Activated CD4-positive, CD25-positive, alpha-beta regulatory T cell treated with anti-CD3 and anti-CD28 coated beads, Interleukin-2, amount 50 U/mL, for 16 hours (primary cell): ENCODE measurements around the gene CADM1.
"Not testable (repeated sequence)": the region's sequence is repeated elsewhere in the genome, so short reads cannot be mapped to it uniquely, and the experiment has no call there.

Source experiments
- DNase-seq: peaks from one replicate; pipeline ENCODE4 v3.0.0-alpha.2; 2020; ENCODE audit warnings: low read depth, low spot score

CADM1 gene

DNA sequence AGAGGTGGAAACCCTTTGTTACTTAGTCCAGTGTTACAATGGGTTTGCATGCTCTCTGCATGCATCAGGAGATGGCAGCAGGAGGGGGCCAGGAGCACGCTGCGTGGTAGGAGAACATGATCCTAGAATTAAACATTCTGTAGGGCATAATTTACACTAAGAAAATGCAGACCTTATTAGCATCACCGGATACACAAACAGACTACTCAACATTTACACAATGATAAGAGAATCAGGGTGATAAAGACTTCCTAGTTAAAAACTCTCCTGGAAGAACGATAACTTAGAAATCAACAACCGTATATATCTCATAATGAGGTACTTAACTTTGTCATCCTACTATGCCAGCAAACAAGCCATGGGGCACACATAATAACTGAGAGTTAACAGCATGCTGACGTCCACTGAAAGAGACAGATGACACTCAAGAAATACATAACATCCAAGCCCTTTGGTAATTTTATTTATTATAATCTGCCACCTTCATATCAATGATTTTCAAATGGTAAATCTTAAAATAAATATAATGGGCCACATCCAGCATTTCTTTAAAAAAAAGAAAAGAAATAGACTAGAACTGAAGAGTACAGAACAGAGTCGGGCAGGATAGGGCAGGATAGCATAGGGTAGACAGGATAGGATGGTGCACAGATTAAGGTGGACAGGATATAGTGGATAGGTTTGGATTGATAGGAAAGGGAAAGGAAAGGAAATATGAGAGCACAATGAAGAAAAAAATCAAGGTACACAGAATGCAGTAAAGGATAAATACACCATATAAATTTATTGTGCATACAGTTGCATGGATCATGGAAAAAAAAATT, 27.5 kb downstream of the CADM1 start:
- no peak for DNase-seq

DNA sequence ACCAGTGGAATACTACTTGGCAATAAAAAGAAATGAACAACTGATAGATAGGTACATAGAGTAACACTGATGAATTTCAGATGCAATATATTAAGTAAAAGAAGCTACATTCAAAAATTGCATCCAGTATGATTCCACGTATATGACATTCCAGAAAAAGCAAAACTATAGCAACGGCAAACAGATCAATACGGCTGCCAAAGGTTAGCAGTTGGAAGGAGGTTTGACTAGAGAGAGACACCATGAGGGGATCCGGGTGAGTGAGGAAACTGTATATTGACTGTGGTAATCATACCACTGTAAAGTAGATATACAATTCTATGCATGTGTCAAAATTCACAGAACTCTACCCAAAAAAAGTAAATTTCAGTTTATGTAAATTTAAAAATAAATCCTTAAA, 28.7 kb downstream of the CADM1 start:
- no peak for DNase-seq

DNA sequence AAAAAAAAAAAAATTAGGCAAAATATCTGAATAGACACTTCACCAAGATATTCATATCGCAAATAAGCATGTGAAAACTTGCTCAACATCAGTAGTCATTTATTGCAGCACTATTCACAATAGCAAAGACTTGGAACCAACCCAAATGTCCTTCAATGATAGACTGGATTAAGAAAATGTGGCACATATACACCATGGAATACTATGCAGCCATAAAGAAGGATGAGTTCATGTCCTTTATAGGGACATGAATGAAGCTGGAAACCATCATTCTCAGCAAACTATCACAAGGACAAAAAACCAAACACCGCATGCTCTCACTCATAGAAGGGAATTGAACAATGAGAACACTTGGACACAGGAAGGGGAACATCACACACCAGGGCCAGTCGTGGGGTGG, 29.9 kb downstream of the CADM1 start:
- not testable (repeated sequence) for DNase-seq

DNA sequence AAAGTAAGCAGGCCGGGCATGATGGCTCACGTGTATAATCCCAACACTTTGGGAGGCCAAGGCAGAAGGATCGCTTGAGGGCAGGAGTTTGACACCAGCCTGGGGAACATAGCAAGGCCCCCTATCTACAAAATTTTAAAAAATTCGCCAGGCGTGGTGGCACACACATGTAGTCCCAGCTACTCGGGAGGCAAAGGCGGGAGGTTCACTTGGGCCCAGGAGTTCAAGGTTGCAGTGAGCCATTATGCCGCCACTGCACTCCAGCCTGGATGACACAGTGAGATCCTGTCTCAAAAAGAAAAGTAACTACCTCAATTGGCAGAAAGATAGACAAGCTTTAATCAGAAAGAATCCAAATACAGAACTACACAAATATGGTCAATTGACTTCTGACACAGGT, 31.0 kb downstream of the CADM1 start:
- no peak for DNase-seq

DNA sequence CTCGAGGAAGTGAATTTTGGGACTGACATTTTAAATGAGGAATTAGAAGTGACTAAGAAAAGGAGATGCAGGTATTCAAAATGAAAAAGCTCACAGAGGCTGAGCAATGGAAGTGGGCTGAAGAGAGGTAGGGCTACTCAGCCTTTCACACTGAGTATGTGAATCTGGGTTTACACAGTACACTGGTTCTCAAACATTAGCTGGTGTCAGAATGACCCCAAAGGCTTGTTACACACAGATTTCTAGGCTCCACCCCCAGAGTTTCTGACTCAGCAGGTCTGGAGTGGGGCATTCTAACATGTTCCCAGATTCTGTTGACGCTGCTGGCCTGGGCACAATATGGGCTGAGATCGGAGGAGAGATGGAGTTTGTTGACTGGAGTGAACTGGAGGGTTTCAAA, 32.8 kb downstream of the CADM1 start:
- no peak for DNase-seq

DNA sequence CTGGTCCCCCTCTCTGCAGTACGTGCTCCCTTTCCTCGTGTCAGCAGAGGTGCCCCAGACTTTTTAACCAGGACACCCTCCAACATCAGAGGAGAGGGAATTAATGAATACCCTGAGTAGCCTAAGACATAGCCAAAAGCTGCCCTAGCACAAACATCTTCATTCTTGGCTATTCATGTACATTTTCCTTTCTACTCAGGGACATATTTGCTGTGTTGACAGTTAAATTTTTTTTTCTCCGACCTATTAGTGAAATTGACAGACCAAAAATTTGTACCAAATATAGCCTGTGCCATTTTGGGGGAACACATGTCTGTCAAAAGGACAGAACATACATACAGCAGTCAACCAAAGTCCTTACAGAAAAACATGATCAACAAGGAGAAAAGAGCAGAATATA, 33.3 kb downstream of the CADM1 start:
- DNase-seq = no peak

DNA sequence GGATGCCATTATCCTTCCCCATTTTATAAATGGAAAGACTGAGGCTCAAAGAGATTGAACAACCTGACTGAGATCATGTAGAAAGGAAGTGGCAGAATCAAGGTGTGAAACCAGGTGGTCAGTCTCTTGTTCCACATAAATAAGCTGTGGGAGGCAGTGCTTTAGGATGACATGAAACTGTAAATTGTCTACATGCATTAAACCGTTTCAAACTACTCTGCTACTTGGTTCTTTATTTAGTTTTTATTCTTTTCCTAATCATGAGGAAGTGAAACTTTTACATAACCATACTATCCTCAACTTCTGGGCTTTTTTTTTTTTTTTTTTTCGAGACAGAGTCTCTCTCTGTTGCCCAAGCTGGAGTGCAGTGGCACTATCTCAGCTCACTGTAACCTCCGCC, 34.9 kb downstream of the CADM1 start:
- no peak for DNase-seq

DNA sequence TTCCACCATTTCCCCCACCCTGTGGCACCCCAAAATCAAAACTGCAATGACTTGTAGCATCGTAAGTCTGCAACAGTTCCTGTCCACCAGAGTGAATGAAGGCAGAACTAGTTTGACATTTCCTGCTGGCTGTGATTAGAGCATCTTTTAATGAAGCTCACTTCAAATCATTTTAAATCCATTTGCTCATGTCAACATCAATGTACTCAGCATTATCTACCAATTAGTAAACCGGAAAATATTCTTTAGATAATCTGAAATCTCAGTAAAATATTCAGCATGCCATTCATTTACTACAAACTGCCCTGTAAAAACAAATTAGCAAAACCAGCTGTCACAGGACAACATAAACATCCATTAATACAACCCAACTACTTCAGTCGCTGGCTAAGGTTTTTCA, 38.1 kb downstream of the CADM1 start:
- DNase-seq = no peak

DNA sequence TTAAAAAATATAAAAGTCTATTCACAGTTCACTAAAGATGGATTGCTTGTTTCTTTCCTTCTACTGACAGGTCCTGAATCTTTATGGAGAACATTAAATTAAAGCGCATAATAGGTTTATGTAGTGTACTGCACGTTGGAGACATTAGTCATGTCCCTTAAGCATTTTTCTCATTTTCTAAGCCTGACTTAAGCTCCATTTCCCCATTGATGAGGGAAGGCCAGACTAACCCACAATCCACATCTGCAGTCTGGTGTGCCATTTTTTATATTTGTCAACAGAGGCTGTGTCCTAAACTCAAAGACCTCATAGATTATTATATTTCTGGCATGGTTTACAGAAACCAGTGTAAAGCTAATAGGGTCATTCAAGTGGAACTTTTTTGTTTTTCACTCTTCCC, 39.9 kb downstream of the CADM1 start:
- DNase-seq = no peak

DNA sequence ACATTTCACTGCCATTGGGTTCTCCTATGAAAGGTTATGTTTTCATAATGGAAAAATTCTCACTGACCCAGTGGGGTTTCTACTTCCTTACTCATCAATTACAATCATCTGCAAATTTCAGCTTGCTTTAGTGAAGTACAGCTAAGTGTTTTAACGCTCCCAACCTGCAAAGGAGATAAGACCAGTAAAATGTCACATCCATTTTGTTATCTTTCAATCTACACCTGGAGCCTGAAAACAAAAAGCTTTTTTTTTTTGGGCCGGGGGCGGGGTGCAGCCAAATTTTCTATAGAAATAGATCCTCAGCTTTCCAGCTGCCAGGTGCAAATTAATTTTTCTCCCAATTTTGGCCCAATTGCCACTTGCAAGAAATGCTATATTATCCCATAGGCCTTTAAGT, 40.6 kb downstream of the CADM1 start:
- DNase-seq = no peak

DNA sequence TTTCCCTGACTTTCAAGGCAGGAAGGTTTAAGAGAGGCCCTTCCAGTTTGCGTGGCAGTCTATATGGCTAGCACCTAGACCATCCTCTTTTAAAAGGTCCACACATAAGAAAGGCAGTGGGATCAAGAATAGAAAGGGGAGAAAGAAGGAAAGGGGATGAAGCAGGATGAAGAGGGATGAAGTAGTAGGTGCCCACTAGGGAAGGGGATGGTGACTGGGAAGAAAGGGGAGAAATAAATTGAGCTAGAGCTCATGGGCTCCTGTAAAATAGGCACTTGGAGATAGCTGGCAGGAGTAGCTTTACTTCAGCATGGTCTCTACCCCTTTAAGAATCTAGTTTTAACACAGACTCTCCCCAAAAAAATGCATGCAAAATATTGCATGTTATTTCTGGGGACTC, 41.5 kb downstream of the CADM1 start:
- DNase-seq = no peak

DNA sequence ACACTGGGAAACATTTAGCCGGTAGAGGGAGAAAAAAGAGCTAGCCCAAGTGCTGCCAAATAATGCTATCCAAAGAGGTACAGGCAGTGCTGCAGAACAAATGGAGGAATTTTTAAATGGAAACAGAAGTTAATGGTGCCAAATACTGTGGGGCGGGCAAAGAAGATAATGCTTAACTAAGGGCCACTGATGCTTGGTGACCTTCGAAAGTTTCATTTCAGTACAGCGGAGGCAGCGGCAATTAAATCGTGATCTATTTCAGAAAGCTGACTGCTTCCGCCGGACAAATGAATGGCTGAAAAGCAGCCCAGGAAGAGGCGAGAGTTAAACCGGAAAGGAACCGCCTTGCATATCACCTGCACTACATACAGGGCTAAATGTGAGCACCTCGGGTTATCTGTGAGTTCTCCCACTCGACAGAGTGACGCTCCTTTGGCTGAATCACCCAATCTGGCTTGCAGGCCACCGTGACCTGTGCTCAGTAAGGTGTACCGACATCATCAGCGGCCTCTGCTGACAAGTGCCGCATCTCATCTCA, 42.1 kb downstream of the CADM1 start:
- DNase-seq = no peak

DNA sequence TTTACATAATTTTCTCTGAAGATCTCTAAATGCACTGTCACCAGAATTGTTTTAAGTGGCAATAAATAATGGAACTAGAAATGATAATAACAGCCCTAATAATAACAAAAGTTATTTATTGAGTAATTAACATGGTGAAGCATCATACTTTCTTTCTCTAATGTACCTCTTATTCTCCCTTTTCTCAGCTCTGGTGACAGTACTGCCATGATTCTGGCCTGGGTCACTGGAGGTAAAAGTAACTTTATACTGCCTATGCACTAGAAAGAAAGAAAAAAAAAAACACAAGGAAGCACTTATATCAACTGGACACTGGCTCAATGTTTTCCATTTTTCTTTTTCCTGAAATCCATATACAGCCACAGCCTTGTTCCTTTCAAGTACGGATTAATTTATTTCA, 43.7 kb downstream of the CADM1 start:
- DNase-seq = no peak

DNA sequence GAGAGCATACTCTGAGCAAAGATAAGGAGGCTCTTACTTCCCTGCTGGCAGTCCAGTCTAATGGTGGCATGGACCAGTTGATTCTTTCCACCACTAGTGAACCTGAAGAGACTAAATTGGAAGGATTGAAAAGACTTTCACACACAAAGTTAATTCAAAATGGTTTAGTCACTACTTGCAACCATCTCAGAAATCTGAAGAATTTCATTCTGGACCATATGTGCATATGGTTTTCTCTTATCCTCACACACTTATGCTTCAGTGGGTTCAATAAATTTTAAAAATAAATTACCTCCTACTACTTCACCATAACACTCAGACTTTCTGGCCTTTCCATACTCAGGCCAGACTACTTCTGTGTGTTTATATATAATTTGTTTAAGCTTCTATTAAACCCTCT, 44.7 kb downstream of the CADM1 start:
- DNase-seq = no peak

DNA sequence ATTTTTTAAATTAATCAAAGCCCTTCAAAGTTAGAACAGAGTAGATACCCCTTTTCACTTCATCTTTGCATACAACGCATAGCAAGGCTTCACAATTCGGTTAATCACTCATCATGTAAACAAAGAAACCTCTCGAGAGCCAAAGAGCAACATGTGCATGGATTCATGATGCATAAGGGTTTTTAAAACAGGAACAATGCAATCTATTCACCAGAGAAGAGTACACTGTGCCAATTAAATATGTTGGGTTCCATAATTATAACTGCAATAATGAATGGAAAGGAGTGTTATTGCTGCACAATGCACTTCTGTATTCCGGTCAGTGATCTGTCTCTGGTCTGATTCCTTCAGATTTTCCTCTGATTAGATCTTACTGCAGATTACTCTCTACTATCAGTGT, 45.3 kb downstream of the CADM1 start:
- DNase-seq = no peak

DNA sequence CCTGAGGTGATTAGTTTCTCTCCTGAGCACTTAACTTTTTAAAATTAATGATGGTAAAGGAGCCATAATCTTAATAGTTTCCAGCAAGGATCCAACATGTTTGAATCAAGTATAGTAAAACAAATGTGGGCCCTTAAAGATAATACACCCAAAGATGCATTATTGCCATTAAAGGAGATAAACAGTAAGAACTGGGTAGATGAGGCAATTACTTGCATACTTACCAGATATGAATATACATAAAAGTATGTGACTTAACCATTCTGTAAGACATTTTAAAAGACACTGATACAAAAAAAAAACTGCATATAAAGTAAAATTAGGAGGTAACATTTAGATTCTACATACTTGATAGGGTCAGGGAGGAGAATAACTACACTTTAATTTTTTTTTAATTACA, 48.2 kb downstream of the CADM1 start:
- no peak for DNase-seq

DNA sequence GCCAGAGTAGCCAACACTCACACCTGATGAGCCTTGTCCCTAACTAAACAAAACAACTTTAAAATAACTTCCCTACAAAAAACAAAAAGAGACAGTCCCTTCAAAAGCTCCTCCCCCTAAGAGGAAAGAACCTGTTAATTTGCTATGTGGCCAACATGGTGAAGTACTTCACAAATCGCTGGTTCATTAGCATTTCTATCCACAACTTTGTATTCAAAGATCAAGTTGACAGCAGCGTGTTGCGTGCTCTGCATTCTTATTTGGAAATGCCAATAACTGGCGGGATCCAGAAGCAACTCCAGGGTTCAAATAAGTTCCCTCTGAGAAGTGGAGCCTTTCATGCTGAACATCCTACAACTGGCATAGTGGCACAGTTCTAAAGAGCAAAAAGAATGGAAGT, 48.6 kb downstream of the CADM1 start:
- no peak for DNase-seq

DNA sequence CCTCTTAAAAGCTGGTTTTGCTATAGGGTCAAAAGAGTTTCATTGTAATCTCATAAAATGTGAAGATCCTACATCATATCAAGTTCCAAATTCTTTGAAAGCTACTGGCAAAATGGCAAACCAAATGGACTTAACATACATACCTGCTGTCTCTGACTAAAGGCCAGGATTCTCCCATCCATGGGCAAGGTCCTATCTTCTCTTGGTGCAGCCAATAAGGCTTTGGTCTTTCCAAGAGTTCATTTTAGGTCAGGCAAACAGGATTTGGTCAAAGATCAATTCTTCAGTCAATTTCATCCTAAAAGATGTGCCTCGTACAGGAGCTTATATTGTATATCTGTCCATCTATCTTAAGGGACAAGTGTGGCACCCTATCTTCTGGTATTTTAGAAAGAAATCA, 49.7 kb downstream of the CADM1 start:
- DNase-seq = no peak

DNA sequence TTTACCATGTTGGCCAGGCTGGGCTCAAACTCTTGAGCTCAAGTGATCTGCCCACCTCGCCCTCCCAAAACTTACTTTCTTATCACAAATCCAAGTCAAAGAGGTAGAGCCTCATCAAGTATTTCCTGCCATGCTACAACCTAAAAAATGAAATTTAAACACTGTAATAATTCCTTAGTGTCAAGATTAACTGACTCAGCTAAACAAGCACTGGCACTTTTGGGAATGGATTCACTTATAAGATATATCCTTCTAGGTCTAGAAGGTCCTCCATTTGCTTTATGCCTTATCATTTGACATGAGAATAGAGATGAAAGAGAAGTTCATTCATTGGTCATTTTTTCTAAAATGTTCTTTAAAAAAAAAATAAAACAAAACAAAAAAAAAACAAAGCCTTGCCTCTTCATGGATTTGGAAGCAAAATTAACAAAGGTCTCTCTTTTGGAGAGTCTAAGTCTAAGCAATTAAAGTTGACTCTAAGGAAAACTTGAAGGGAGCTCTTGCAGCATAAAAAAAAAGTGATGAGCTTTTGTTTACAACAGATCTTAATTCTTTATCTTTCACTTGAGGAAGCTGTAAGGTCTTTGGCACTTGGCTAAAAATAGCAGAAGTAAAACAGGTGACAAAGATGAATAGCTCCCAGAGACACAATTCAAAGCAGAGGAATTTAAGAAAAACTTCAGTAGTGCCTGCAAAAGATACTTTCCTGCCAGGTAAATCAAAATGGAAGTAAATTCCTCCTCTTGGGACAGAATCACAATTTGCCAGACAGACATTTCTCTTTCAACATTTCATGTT, 50.3 kb downstream of the CADM1 start:
- no peak for DNase-seq

DNA sequence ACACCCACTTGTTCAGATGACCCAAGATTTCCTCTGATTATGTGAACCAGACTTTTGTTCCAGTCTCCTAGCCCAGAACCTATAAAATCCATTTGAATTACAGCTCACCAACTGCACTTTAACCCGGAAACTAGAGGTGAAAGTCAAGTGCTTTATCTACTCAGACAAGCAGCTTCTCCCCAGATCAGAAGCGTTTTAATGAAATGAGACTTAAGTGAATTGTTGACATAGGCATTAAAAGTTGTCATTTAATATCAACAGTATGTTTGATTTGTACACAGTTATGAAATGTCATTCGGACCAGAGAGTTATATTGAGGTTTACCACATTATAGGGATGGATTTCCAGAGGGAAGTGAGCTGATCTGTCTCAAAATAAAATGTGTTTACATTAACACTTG, 52.0 kb downstream of the CADM1 start:
- DNase-seq = no peak

DNA sequence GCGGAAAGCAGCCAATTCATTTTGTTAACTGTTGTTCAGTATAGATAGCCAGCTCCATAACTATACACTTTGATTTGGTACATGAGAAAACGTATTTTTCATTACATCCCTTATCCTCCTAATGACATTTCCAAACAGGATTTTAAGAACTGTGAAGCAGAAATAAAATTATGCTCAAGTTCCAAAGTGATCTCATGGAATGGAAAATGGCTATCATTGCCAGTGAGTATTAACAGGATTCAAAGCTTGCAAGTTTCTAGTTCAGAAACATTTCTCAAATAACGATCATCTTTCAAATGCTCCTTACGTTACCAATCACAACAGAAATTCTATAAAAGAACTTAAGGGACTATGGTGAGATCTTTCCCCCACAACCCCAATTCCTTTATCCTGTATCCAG, 53.7 kb downstream of the CADM1 start:
- DNase-seq = no peak

DNA sequence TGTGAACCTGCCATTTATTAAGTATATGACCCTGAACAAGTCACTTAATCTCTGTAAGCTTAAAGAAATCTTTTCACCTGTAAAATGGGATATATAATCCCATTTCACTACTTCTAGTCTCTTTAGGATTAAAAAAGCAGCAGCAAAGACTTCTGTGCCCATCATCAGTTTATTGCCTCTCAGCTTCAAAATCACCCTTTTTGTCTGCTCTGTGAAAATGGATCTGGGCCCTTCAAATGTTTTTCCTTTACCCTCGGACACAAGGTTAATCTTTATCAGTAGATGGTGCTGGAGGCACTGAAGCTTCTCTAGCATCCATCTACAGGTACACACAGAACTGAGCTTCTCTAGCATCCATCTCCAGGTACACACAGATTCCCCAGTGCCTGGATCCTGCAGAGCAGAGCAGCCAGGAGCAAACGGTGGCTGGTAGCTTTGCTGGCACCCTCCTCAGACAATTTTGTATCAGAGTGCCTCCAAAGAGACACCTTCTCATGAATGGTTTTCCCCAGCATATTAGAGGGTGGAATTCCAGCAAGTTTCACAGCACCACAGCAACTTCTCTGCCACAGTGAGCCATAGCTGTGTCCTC, 56.8 kb downstream of the CADM1 start:
- no peak for DNase-seq

DNA sequence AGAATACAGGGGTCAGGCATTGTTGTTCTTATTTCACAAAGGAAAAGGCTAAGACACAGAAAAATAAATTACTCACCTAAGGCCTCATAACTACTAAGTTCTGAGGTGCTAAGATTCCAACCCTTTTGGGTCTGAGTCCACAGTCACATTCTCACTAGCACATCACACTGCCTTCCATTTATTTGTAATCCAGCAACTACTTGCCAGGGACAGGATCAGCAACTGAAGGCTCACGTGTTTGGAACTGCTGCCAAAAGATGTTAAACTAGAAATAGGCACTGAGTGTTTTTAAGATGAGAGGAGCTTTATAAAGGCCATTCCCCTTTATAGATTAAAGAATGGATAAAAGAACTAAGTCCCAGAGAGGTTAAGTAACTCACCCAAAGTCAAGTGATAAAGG, 58.0 kb downstream of the CADM1 start:
- no peak for DNase-seq
